GM12872 (cell line): ENCODE data around the gene MERTK.
A peak's percentile ranks its signal among the peaks of the same experiment; 100 is the strongest.

Source experiments
- CTCF ChIP-seq: IDR thresholded peaks from 3 replicates; pipeline ENCODE4 v1.5.1; 2011; ENCODE audit warnings: low read depth, mild to moderate bottlenecking, low read length, moderate library complexity; ENCODE audit not compliant: insufficient read depth

MERTK gene

DNA sequence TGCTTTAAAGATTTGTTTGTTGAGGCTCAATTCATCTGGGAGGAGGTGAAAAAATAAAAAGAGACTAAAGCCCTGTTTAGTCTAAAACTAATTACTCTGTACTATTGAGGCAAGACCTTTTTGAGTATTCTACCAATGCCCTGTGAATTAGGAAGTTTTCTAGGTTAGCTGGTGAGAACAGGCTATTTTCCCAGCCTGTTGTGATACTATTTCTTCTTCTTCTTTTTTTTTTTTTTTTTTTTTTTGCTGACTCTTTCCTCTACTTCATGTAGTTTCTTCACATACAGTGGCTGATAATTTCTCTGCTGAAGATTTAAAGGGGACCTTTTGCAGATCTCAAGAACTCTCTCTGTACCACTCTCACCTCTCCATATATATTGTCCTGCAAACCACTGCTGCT, 147.8 kb downstream of the MERTK start:
- no peak for TF ChIP-seq CTCF

- no peak for TF ChIP-seq CTCF
Measured at GRCh38 chr2:112047537-112048235, 149.3 kb downstream of the MERTK start.

GRCh38 chr2:112048236-112048592, 149.8 kb downstream of the MERTK start:
- TF ChIP-seq CTCF, result no peak

DNA sequence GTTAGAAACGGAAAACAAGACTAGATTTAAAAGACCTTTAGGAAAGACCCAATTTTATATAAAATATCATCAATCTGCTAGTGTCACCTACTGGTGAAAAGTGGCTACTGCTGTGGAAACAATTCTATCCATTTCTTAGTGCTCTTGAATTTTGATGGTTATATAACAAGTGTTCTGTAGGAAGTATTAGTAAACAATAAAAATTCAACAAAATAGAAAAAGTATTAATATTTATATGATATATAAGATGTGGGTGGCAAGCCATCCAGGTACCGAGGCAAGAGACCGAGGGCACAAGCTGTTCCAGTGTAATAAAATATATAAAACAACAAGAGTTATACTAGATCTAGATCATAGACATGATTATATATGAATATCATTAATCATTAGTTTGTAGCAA, 150.5 kb downstream of the MERTK start:
- TF ChIP-seq CTCF, result peak; percentile 63; the same call in 2 of the 3 replicates

DNA sequence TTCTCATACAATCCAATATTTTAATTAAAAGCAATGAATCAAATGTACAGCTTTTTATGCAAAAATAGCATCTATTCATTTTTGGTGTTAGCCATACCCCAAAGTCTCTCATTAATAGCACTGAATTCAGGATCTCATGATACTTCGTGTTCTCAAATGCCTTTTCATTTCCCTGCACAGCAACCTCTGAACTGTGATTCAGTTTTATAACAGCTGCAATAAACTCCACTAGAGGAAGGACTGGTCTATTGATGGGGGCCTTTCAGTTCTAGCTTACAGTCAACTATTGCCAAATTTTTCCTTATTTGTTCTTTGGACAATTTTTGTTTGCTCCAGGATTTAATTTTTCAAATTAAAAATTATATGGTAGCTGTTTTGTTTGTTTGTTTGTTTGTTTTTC, 151.9 kb downstream of the MERTK start:
- no peak for TF ChIP-seq CTCF

DNA sequence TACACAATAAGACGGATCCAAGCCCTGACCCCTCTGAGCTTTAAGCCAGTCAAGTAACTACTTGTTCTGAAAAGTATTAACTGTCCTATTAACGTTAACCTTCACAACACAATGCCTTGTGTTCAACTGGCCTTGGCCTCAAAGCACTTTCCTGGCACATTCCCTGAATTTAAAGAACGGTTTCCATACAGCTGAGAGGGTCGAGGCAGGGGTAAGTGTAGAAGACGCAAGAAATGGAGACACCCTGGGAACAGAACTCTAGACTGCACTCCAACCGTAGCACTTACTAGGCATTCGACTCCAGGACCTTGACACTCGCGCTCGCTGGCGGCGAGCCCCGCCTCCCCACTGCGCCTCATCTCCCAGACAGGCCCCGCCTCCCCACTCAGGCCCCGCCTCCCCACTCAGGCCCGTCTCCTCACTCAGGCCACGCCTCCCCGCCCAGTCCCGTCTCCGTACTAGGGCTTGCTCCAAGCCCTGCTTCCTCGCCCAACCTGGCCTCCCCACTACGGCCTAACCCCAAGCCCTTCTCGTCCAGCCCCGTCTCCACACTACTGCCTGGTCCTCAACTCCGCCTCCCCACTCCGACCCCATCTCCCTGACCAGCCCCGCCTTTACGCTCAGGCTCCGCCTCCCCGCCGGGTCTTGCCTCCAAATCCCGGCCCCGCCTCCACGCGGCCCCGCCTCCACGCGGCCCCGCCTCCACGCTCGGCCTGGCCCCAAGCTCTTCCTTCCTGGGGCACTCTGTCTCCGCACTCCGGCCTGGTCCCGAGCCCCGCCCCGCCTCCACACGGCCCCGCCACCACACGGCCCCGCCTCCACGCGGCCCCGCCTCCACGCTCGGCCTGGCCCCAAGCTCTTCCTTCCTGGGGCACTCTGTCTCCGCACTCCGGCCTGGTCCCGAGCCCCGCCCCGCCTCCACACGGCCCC, 155.8 kb downstream of the MERTK start:
- TF ChIP-seq CTCF, result no peak

DNA sequence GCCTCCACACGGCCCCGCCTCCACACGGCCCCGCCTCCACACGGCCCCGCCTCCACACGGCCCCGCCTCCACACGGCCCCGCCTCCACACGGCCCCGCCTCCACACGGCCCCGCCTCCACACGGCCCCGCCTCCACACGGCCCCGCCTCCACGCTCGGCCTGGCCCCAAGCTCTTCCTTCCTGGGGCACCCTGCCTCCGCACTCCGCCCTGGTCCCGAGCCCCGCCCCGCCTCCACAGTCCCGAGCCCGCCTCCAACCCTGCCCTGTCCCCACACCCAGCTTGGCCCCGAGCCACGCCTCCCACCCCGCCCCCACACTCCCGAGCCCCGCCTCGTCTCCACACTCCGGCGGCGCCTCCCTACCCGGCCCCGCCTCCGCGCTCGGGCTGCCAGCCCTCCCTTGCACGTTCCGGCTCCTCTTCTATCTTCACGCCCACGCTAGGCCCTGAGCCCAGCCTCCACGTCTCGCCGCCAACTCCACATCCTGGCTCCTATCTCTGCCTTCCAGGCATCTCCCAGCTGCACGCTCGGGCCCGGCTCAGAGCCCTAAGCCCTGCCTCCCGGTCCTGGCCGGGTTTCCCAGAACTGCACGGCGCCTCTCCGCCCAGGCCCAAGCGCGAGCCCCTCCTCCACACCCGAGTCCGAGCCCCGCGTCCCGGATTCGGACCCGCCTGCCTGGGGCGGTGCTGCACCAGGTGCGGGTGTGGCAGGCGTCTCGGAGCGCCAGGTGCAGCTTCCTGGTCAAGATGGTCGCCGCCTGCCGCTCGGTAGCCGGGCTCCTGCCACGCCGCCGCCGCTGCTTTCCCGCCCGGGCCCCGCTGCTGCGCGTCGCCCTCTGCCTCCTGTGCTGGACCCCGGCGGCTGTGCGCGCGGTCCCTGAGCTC, 156.7 kb downstream of the MERTK start, which contains the start of gene TMEM87B:
Gene TMEM87B (plus strand): TSS at position 423 of the 883 bp plus-strand sequence. CDS start 323 bp downstream, at position 746.
- TF ChIP-seq CTCF, result no peak
